GM10266 (cell line): ENCODE measurements around the gene RTKN.

ENCODE experiments used
- DNase-seq: peaks from one replicate; pipeline ENCODE4 v3.0.0; 2012; ENCODE audit errors: extremely low spot score
- TF ChIP-seq, protein P1 (sequence below): IDR thresholded peaks from 2 replicates; pipeline ENCODE4 v1.5.1; 2012; ENCODE audit warnings: mild to moderate bottlenecking, low read depth; ENCODE audit not compliant: control insufficient read depth, insufficient read depth; ENCODE audit errors: missing control alignments

Gene RTKN

DNA sequence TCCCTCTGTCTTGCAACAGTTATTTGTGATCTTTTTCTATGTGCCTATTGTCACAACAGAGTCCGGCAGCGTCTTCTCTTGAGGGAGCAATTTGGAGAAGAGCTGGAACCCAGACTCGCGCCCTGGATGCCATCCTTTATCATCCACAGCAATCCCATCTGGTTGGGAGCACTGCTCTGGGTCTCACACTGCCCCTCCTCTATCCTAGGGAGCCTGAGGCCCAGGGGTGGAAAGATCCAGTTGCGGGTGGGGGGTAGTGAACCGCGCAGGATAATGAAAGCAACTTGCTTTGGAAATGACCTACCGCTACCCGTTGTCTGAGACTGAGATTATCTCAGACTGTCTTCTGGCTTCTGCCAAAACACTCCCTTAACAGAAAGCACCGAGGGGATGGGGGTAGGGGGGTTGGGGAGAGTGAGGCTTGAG, 17.2 kb upstream of the RTKN start:
- DNase-seq: no peak
- TF ChIP-seq, protein P1, sequence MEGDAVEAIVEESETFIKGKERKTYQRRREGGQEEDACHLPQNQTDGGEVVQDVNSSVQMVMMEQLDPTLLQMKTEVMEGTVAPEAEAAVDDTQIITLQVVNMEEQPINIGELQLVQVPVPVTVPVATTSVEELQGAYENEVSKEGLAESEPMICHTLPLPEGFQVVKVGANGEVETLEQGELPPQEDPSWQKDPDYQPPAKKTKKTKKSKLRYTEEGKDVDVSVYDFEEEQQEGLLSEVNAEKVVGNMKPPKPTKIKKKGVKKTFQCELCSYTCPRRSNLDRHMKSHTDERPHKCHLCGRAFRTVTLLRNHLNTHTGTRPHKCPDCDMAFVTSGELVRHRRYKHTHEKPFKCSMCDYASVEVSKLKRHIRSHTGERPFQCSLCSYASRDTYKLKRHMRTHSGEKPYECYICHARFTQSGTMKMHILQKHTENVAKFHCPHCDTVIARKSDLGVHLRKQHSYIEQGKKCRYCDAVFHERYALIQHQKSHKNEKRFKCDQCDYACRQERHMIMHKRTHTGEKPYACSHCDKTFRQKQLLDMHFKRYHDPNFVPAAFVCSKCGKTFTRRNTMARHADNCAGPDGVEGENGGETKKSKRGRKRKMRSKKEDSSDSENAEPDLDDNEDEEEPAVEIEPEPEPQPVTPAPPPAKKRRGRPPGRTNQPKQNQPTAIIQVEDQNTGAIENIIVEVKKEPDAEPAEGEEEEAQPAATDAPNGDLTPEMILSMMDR: no peak

DNA sequence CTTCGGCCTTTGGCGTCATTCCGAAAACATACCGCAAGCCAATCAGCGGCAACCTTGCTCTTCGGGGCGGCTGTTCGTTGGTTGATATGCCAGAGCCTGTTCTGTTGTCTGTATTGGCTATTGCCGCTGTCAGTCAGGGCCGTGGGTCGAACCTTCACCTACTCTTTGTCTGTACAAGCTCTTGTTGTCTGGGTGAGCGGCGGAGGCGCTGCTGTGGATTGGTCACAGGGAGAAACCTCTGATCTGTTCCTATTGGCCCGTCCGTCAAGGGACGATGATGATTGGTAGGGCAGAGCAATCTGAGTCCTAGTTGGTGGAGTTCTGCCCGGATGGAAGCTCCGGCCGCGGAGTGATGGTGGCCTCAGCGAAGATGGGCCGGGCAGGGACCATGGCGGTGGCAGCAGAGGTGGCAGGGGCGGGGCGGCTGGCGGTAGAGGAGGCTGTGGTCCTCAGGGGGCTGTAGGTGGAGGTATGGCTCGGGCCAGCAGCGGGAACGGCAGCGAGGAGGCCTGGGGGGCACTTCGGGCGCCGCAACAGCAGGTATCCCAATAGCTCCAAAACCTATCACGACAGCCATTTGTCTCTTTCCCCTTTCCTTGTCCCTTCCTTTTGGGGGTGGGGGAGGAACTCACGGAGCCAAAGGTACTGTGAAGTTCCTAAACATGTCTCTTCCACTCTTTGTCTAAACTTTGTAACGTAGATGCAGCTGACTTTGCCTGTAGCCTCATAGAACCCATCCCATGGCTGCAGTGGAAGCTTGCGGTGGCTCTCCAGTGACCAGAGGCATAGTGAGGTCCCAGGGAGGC, 16.6 kb upstream of the RTKN start, which contains the start of gene WBP1:
Gene WBP1, plus strand, starts transcription at position 307 of the 806 bp plus-strand sequence. Its CDS starts 165 bp downstream, at position 472.
- peak; percentile 98 for DNase-seq
- TF ChIP-seq, protein P1: no peak

DNA sequence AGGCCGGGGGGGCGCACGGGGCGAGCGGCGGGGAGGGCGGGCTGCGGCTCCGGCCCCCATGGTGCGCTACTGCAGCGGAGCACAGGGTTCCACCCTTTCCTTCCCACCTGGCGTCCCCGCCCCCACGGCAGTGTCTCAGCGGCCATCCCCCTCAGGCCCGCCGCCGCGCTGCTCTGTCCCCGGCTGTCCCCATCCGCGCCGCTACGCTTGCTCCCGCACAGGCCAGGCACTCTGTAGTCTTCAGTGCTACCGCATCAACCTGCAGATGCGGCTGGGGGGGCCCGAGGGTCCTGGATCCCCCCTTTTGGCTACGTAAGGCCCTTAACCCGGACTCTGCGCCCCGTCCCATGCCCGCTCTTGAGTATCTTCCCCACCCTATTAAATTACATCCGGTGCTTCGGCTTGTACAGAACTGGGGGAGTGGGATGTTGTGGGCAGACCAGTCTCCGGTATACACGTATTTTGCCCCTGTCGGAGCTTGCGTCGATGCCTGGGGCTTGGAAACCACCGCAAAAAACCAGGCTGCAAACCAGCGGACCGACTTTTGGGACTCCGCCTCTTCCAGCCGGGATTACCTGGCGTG, 15.9 kb upstream of the RTKN start:
- TF ChIP-seq, protein P1: no peak
- DNase-seq: peak; percentile 81

DNA sequence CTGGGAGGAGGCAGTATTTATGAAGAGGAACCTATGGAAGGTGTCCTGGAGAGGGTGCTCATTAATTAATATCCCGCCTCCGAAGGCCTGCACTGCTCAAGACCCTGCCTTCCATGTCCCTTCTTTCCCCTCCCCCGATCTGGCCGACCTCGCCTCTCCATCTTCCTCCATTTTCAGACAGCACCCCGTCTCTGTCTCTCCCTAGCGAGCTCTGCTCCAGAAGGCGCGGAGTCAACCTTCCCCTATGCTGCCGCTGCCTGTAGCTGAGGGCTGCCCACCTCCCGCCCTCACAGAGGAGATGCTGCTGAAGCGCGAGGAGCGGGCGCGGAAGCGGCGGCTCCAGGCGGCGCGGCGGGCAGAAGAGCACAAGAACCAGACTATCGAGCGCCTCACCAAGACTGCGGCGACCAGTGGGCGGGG, 15.4 kb upstream of the RTKN start:
- TF ChIP-seq, protein P1: no peak
- DNase-seq: no peak

DNA sequence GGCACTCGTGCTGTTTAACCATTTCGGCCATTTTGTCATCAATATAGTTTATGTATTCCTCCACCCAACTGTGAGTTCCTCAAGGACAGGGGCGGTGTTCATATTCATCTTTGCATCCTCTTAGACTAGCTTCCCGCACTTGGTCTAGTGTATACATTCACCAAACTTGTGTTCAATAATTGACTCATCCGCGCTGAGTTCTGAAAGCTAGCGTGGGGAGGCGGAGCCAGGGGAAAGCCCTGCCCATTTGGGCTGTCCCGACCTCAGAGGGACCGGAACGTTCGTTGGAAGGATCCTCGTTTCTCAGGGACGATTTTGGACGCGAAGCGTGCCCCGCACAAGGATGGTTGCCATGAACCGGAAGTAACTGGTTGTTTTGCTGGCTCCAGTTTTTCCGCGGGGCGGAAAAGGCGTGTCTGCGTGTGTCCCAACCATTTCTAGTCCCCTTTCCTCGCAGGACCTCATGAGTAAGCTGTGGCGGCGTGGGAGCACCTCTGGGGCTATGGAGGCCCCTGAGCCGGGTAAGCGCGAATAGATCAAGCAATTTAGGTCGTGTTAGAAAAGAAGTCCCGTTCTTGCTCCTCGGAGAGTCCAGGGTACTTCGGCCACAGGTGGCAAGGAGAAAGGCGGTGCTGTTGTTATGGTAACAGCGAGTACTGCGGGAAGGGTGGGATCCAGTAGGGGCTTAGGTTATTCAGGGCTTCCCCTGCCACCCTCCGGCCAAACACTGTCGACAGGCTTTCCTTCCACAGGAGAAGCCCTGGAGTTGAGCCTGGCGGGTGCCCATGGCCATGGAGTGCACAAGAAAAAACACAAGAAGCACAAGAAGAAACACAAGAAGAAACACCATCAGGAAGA, 13.1 kb upstream of the RTKN start, which contains the start of gene INO80B:
Gene INO80B, plus strand, starts transcription at position 434 of the 858 bp plus-strand sequence. Its CDS starts 30 bp downstream, at position 464.
- DNase-seq: peak; percentile 91
- TF ChIP-seq, protein P1: no peak

DNA sequence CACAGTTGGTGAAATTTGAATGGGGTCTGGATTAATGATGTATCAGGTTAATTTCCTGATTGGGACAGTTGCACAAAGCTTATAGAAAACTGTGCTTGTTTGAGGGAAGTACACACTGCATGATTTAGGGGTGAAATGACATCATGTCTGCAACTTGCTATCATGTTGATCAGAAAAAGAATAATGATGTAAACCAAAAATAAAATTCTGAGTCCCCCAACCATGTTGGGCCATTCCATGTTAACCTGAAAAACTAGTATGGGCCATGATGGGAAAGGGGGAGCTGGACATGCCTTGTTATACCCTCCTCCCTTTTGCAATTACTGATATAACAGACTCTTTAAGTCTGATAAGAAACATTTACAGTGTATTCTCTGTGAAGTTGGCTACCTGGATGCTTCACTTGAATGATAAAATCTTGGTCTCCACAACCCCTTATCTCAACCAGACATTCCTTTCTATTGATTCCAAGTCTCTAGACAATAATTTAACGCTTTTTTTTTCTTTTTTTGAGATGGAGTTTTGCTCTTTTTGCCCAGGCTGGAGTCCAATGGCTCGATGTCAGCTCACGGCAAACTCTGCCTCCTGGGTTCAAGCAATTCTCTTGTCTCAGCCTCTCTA, 8.9 kb upstream of the RTKN start:
- DNase-seq: no peak
- TF ChIP-seq, protein P1: no peak
